Adipocyte (in vitro differentiated cells): ENCODE results near the gene PLCD3.
A peak's percentile ranks its signal among the peaks of the same experiment; 100 is the strongest.
"Not testable (repeated sequence)": the region's sequence is repeated elsewhere in the genome, so short reads cannot be mapped to it uniquely, and the experiment has no call there.

ENCODE experiments used
- DNase-seq: peaks from one replicate; pipeline ENCODE4 v3.0.0-alpha.2; 2015; ENCODE audit warnings: low read depth
- H3K27me3 ChIP-seq: replicated peaks from 2 replicates; pipeline ENCODE4 v1.7.0; 2013; ENCODE audit warnings: mild to moderate bottlenecking, low read length, moderate library complexity; ENCODE audit not compliant: control insufficient read depth, insufficient read depth
- H3K36me3 ChIP-seq: 2 replicates; pipeline ENCODE4 v1.7.0; 2013; ENCODE audit warnings: low read length, mild to moderate bottlenecking, moderate library complexity; ENCODE audit not compliant: control insufficient read depth, insufficient read depth, severe bottlenecking
- H3K4me1 ChIP-seq: 2 replicates; pipeline ENCODE4 v1.7.0; 2013; ENCODE audit warnings: mild to moderate bottlenecking, low read length, moderate library complexity; ENCODE audit not compliant: control insufficient read depth, insufficient read depth
- H3K4me3 ChIP-seq: 2 replicates; pipeline ENCODE4 v1.7.0; 2013; ENCODE audit warnings: mild to moderate bottlenecking, low read length, moderate library complexity
- H3K9ac ChIP-seq: 2 replicates; pipeline ENCODE4 v1.7.0; 2013; ENCODE audit warnings: mild to moderate bottlenecking, low read length, moderate library complexity
- H3K9me3 ChIP-seq: 2 replicates; pipeline ENCODE4 v1.7.0; 2013; ENCODE audit warnings: mild to moderate bottlenecking, low read length, moderate library complexity; ENCODE audit not compliant: control insufficient read depth

Gene PLCD3

DNA sequence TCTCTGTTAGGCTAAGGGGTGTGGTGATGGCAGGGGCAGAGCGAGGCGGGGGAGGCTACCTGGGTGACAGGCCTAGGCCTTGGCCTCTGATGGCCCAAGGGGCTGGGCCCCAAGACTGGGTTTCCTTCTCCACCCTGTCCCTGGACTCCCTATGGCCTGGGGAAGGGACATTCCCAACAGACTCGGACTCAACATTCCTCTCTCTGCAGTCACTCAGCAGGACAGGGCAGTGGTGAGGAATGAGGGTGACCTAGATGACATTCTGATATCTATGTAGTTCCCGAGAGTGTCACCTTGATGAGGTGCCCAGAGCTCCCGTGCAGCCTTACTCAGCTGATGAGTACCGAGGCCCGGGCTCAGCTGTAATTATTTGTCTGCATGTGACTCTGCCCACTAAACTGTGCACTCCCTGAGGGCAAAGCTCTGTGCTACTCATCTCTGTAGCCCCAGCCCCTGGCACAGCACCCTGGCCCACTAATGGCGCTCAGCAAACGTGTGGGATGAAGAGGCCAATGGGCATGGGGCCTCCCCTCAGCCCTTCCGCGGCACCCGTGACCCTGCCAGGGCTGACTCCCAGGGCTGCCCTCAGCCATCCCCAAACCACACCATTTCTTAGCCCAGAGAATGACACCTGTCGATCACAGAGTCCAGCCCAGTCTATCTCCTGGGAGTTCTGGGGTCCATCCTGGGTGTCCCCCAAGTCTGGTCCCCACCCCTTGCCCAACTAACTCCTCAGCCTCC lies 2.2 kb downstream of the PLCD3 start:
- Histone ChIP-seq H3K9ac (no peak overlapping the region), H3K4me3 (peak overlapping the region; percentile 83), H3K27me3 (no peaks in the 10 kb centered on the region), H3K9me3 (no peaks in the 10 kb centered on the region), H3K36me3 (no peaks in the 10 kb centered on the region), H3K4me1 (peaks cover 37% of the 10 kb centered on the region)
- peak; percentile 61 for DNase-seq

DNA sequence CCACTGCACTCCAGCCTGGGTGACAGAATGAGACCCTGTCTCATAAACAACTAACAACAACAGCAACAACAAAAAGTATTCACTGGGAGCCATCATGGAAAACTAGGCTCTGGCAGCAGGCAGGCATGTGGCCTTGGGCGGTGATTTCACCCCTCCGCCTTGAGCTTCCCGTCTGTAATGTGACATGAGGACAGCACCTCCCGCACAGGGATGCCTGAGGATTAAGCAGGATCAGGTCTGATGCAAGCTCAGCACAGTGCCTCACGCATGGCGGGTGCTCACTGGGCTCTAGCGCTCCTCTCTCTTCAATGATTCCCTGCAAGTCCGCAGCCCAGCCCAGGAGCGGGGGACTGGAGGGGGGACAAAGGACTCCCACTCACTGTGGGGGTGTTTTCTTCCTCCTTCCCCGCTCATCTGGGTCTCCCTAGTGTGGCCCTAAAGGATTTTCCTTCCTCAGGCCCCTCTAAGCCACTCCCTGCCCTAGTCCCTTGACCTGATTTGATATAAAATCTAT lies 2.8 kb downstream of the PLCD3 start:
- no peaks in the 10 kb centered on the region for H3K27me3 ChIP-seq
- peak; percentile 95 for DNase-seq
- no peak overlapping the region for H3K9ac ChIP-seq
- H3K4me3 ChIP-seq: no peak overlapping the region
- H3K9me3 ChIP-seq: no peaks in the 10 kb centered on the region
- no peaks in the 10 kb centered on the region for H3K36me3 ChIP-seq
- H3K4me1 ChIP-seq: peaks cover 40% of the 10 kb centered on the region

DNA sequence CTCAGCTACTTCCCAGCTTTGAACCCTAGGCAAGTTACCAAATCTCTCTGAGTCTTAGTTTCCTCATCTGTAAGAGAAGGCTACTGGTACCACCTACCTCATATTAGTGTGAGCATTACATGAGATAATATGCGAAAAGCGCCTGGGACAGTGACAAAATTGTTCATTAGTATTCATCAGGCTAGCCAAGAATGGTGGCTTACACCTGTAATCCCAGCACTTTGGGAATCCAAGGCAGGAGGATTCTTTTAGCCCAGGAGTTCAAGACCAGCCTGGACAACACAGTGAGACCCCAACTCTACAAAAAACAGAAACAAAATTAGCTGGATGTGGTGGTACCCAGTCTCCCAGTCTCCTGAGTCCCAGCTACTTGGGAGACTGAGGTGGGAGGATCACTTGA lies 3.3 kb downstream of the PLCD3 start:
- H3K4me3 ChIP-seq: no peak overlapping the region

DNA sequence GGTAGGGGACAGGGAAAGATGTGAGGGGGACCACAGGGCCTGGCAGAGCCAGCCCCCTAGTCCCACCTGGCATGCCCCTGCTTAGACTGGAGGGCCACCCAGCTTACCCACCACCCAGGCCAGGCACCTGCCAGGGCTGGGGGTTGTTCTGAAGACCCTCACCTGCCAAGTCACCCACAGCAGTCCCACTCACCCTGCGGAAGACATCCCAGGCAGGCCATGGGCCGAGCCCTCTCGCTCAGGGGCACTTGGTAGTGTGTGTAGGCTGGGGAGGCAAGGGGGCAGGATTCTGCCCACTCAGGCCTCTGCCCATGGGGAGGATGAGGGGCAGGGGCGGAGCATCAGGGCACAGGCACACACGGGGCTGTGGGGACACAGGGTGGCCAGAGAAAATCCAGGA lies 4.0 kb downstream of the PLCD3 start:
- Histone ChIP-seq H3K4me3 (no peak overlapping the region), H3K36me3 (no peaks in the 10 kb centered on the region), H3K27me3 (no peaks in the 10 kb centered on the region), H3K4me1 (peaks cover 52% of the 10 kb centered on the region), H3K9me3 (no peaks in the 10 kb centered on the region), H3K9ac (peak overlapping the region; percentile 35)
- DNase-seq: no peak

More for the DNA sequence above, 3.3 kb downstream of the PLCD3 start:
- Histone ChIP-seq H3K36me3 (no peaks in the 10 kb centered on the region), H3K4me1 (peaks cover 45% of the 10 kb centered on the region), H3K27me3 (no peaks in the 10 kb centered on the region), H3K9ac (no peak overlapping the region), H3K9me3 (no peaks in the 10 kb centered on the region)
- no peak for DNase-seq

DNA sequence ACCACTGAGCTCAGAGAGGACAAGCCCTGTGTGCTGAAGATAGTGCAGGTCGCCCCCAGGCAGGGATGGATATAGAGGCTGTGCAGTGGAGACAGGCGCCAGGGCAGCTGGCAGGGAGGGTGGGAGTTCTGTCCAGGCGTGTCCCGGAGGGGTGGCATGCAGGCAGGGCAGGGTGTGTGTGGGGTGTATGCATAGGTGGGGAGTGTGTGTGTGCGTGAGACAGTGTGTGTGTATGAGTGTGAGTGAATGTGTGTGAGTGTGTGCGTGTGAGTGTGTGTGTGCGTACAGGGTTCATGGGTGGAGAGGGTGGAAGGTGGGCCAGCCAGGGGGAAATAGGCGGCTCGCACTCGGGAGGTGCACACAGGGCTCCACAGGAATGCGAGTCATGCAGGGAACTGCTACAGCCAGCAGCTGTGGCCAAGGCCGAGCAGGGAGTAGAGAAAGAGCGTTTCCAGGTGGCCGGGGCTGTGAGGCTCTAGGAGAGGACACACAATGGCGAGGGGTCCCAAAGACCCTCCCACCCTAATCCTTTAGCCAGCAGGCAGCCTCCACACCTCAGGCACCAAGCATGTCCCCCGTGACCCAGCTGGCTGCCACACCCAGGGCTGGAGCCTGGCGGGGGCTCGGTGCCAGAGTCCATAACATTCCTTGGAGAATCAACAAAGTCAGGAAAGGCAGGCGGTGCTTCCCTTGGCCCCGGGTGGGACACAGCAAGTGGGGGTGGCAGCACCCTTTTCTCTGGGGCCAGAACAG lies 4.6 kb downstream of the PLCD3 start:
- peaks cover 54% of the 10 kb centered on the region for H3K4me1 ChIP-seq
- H3K27me3 ChIP-seq: no peaks in the 10 kb centered on the region
- peak overlapping the region; percentile 35 for H3K9ac ChIP-seq
- H3K36me3 ChIP-seq: no peaks in the 10 kb centered on the region
- H3K9me3 ChIP-seq: no peaks in the 10 kb centered on the region
- peak; percentile 65 for DNase-seq
- H3K4me3 ChIP-seq: no peak overlapping the region

- no peak overlapping the region for H3K4me3 ChIP-seq
- peaks cover 59% of the 10 kb centered on the region for H3K4me1 ChIP-seq
- no peak for DNase-seq
- no peaks in the 10 kb centered on the region for H3K27me3 ChIP-seq
- no peaks in the 10 kb centered on the region for H3K36me3 ChIP-seq
- peak overlapping the region; percentile 35 for H3K9ac ChIP-seq
- no peaks in the 10 kb centered on the region for H3K9me3 ChIP-seq
Observed at GRCh38 chr17:45127207-45127547, 5.1 kb downstream of the PLCD3 start.

DNA sequence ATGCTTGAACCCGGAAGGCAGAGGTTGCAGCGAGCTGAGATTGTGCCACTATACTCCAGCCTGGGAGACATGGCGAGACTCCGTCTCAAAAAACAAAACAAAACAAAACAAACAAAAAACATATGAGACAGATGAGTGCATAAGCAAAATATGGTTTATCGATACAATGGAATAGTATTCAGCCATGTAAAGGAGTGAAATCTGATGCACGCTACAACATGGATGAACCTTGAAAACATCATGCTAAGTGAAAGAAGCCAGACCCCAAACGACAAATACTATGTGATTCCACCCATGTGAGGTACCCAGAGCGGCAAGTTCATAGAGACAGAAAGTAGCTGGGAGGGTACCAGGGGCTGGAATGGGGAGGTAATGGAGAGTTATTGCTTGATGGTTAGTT lies 6.8 kb downstream of the PLCD3 start:
- Histone ChIP-seq H3K9me3 (no peaks in the 10 kb centered on the region), H3K4me3 (no peak overlapping the region), H3K9ac (no peak overlapping the region), H3K36me3 (no peaks in the 10 kb centered on the region), H3K27me3 (no peaks in the 10 kb centered on the region), H3K4me1 (peaks cover 53% of the 10 kb centered on the region)
- no peak for DNase-seq

- H3K4me1 ChIP-seq: peaks cover 53% of the 10 kb centered on the region
- H3K9ac ChIP-seq: peak overlapping the region; percentile 71
- not testable (repeated sequence) for H3K9me3 ChIP-seq, H3K36me3 ChIP-seq, DNase-seq, H3K4me3 ChIP-seq, H3K27me3 ChIP-seq
Observed at GRCh38 chr17:45124797-45125122, 7.6 kb downstream of the PLCD3 start.

GRCh38 chr17:45123930-45124796 lies 8.2 kb downstream of the PLCD3 start:
- peak; percentile 85 for DNase-seq

GRCh38 chr17:45123076-45123770 lies 9.1 kb downstream of the PLCD3 start:
- no peaks in the 10 kb centered on the region for H3K27me3 ChIP-seq
- no peak for DNase-seq
- no peak overlapping the region for H3K4me3 ChIP-seq
- H3K36me3 ChIP-seq: peaks cover 20% of the 10 kb centered on the region
- H3K9ac ChIP-seq: peak overlapping the region; percentile 71
- H3K9me3 ChIP-seq: no peaks in the 10 kb centered on the region
- H3K4me1 ChIP-seq: peaks cover 43% of the 10 kb centered on the region

More at GRCh38 chr17:45123930-45124796, 8.2 kb downstream of the PLCD3 start:
- Histone ChIP-seq H3K4me1 (peaks cover 49% of the 10 kb centered on the region), H3K9me3 (no peaks in the 10 kb centered on the region), H3K4me3 (no peak overlapping the region), H3K36me3 (peaks cover 13% of the 10 kb centered on the region), H3K9ac (peak overlapping the region; percentile 71), H3K27me3 (no peaks in the 10 kb centered on the region)
